Raji (cell line): ENCODE data around the gene SPON1.

Source experiments
- POLR2A ChIP-seq: IDR thresholded peaks from 2 replicates; pipeline ENCODE4 v1.6.1; 2011; ENCODE audit warnings: low read depth, low read length, control low read depth; ENCODE audit not compliant: insufficient read depth

Gene SPON1

DNA sequence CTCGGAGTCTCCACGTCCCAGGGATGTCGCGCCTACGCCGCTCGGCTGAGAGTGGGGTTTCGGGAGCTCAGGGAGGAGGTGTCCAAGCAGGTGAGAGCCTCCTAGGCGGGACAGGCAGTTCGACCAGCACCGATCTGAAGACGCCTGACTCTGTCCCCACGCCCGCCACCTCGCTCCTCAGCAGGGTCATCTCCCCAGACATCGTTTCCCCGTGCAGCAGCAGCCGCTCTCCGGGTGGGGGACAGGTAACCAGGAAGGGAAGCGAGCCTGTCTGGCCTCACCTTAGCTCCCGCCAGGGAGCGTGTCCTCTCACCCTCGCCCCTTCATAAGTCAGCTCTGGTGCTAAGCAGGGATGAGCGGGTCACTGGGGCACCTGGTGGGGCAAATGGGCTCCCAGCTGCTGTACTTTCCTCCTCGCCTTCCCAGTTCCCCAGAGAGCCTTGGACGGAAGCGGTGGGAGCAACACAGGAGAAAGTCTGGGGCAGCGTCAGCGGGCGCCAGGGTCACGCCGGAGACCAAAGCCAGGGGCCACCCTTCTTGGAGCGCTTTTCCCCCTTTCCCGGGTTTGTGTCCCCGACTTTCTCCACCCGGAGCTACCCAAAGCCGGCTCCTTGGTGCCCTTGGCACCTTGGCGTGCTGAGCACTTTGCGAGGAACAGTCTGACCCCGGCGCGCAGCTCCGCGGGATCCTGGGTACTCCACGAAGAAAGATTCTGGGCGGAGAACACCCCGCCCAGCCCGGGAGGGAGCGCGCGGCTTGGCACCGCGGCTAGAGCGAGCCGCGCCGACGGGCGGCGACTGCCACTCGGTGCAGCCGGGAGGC is 1.6 kb downstream of the SPON1 start:
- no peak for TF ChIP-seq POLR2A

DNA sequence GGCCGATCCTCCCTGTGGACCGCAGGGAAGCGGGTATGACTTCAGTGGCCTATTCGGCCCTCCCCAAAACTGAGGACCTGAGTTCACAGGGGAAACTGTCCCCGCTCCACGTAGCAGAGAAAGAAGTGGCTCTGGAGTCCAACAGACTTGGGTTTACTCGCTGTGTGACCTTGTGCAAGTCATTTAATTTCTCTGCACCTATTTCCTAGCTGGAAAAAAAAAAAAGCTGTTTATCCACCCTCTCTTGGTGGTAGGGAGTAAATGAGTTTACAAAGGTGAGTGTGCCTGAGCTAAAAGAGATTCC is 2.2 kb downstream of the SPON1 start:
- no peak for TF ChIP-seq POLR2A

DNA sequence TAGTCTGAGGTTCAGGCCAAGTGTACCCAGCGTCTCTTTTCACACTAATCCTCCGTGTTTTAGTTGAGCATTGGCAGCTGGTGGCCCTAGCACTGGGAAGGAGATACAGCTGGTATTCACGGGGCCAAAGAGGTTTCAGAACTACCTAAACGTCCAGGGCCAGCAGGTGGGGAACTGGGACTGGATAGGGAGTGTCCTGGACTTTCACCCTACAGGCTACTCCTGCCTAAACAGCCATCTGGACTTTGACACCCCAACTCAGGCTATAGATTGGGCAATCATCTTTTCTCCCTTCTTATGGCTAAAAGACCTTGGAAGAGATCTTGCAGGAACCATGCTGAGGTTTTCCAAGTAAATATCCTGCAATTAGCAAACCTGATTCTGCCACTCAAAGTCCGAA is 2.8 kb downstream of the SPON1 start:
- TF ChIP-seq POLR2A, result no peak

DNA sequence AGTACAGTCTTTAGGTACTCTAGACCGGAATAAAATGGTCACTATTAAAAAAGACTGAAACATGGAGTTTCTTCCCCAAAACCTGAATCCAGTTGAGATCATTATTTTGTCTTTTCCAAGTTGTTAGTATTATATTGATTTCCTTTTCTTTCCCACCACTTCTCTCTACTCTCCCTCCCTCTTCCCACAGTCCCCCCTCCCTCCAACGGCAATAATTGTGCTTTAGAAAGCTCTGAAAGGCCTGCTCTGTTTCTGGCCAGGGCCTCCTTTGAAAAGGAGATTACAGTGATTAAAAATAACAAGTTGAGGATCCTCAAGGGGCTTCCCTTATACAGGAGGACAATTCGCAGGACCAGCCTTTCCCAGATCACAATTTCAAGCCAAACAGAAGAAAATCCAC is 3.5 kb downstream of the SPON1 start:
- no peak for TF ChIP-seq POLR2A

DNA sequence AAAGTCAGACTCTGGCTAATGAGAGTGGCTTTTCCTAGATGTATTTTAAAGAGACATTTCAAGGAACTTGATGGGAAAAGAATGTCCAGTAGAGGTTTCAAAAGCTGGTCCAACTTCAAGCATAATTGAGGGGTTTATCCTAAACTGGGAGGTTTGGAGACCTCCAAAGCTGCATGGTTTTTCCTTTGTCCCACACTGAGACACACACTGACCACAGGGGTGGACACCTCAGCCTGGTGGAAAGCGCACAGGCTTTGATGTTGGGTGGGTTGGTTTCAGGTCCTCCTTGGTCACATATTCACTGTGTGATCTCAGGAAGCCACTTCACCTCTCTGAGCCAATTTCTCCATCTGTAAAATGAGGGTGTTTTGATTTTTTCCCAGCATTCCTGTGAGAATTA is 4.0 kb downstream of the SPON1 start:
- no peak for TF ChIP-seq POLR2A

DNA sequence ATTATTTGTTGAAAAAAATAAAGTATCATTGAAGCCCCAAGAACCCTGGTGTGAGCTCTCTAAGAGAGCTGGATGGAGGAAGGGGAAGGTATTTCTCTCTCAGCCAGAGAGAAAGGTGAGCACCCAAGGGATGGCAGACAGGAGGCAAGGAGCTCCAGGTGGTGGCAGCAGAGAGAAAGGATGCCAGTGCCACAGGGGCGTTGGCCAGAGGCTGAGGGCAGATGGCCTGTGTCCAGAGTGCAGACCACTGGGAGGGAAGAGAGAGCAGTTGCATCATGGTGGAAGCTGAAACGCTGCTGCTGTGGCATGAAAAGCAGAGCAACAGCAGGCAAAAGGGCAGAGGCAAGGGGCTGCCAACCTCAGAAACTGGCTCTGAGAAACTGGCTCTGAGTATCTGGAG is 8.5 kb downstream of the SPON1 start:
- TF ChIP-seq POLR2A, result no peak

DNA sequence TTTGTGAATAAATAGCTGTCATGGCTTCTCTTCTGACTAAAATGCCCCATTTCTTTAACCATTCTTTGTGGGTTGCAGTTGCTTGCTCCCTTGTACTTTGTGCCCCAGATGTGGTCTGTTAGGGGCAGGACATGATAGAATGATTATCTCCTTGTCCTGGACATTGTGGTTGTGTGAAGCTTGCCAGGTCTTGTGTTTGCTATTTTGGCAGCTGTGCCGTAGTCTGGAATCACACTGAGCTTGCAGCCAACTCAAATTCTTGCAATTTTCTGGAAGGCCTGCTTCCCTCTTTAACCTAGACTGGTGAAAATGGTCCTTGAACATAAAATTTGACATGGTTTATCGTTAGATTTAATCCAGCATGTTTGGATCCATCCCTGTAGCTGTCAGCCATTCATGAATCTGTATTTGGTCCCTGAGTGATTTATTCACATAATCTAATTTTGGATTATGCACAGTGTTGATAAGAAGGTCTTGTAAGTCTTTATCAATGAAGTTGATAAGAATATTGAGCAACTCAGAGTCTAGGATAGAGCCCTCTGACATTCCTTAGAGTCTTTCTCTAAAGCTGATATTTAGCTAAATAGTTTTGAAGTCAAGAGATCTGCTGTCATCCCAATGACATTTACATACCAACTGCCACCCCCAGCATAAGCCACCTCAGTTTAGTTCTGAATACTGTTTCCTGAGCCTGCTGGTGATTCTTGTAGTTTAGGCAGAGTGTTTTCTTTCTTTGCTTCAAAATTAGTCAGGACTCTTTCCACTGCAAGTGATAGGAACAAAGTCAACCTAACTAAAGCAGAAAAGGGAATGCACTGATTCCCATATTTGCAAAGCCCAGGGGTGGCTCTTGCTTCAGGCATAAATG is 9.8 kb downstream of the SPON1 start:
- TF ChIP-seq POLR2A, result no peak

DNA sequence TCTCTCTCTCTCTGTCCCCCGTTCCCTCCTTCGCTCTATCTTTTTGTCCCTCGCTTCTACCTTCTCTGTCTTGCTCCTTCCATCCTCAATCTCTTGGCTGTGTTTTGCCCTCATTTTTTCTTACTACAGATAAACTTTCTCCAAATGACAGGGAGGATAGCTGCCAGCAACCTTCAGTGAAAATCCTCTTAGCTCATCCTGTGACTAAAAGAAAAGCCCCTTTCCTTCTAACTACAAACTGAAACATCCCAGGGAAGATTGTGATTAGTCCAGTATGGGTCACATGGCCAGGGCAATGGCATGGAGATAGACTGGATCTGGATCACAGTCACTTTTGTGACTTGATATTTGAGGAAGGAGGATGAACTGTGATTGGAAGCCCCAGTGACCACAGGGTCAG is 10.4 kb downstream of the SPON1 start:
- no peak for TF ChIP-seq POLR2A

DNA sequence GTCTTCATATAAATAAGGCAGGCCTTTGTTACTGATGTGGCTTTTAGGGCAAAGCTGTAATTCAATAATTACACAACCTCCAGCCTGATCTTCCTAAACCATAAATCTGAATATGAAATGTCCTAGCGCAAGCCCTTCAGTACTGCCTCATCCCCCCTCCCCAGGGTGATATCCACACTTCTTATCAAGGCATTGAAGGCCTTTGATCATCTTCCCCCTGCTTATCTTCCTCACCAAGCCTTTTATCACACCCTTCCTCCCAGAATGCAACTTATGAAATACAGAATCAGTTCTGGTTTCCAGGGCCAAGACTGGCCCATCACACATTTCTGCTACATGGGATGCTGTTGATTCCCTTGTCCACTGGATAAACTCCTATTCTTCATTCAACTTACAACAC is 12.1 kb downstream of the SPON1 start:
- TF ChIP-seq POLR2A, result no peak

DNA sequence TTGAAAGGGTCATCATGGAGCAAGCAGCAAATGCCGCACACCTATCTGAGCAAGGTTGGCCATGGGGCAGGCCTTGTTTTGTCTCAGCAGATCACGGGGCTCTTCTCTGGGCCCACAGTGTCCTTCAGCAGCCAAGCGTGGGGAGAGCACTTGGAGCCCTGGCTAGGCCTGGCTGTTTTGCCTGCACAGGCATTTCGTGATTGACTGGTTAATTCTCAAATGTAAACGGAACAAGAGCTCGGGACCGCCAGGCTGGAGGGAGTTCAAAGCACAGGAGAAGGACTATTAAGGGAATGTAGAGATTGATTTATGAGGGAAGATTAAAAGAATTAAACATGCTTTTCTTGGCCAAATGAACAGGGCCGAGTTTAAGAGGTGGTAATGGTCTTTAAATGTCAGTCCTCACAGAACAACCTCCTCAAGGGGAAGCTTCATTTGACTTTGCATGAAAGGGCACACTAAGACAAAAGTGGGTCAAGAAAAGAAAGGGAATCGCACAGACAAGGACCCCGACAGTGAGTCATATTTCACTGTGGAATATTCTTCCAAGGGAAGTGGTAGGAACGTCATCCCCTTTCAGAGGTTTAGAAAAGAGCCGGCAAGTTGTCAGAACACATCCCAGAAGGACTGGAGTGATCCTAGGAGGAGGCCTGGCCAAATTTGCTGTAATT is 20.7 kb downstream of the SPON1 start:
- TF ChIP-seq POLR2A, result no peak

DNA sequence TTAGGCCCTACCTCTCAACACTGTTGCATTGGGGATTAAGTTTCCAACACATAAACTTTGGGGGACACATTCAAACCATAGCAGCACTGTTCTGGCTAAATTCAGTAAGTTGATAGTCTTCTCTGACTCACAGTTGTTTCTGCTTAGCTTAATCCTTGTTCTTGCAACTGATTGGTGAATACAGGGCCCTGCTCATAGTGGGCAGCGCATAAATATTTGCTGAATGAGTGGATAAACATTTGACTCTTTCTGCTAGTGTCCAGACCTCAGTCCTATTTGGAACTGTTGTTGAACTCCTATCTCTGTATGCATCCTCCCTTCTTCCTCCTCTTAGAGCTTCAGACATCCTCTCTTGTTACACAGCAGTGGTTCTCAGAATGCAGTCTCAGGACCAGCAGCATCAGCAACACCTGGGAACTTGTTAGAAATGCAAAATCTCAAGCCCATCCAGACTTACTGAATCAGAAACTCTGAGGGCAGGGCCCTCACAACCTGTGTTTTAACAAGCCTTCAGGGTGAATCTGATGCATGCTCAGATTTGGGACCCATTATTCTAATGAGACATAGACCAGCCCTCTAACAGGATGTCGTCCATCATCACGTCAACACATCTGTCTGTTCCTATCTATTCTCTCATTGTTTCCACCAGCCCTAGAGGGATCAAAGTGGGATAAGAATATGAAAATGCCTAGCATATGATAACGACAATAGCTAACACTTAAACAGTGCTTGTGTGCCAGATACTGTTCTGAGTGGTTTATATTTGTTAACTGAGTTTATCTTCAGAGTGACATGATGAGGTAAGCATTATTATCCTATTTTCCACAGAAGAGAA is 22.3 kb downstream of the SPON1 start:
- no peak for TF ChIP-seq POLR2A

DNA sequence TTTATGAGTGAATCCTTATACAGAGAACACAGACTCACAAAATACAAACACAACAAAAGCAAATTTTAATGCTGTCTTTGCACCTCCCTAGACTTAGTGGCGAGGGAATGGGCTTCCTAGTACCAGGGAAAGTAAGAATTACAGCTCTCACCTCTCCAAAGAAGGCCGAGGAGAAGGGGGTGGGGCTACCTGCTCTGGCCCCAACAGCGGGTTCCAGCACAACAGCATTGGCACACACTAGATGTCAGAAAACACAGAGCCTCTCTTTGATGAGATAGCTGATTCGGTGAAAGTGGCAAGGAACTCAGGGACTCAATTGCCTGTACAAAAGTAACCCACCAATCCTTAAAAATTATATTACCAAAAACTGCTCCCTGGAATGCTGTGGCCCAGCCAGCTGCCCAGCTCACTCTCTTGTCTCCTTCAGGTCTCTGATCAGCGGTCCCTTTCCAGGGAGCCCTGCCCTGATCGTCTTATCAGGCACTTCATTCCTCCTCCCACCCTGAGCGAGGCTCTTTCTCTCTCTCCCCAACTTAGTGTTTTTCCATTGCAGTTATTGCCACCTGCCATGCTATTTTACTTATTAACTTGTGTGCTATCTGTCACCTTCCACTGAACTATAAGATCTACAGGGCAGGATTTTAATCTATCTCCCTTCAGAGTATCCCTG is 30.7 kb downstream of the SPON1 start:
- TF ChIP-seq POLR2A, result no peak

DNA sequence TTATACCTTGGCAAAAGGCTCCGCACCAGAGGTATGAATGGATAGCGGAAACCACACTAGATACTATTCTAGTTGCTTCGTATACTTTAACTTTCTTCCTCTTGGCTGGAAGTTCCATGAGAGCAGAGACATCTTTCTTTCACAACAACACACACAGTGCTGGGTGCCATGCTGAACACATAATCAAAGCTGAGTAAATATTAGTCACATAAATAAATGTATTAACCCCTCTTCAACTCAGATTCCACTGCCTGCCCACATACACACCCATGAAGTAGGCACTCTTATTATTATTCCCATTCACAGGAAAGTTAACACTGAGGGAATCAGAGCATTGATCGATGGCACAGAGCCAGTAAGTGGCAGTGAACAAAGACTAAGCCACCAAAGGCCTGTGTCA is 35.4 kb downstream of the SPON1 start:
- no peak for TF ChIP-seq POLR2A

DNA sequence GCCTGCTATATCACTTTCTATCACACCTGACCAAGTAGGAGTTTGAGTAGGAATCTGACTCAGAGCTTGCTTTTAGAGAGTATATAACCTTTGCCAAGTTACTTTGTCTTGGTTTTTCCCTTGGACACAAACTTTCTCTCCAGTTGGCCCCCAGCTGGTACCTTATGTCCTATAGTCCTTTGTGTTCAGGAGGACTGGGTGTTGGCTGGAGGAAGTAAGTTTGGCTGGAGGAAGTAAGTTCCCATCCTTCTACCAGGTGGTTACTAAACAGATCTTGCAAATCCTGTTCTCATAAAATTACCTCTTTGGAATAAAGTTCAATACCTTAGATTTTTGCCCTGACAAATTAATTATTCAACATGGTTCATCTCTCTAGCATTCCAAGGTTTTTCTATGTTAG is 37.2 kb downstream of the SPON1 start:
- TF ChIP-seq POLR2A, result no peak
